ENCODE measurements around the gene CEACAM7. TPM values are rescaled to one million over a fixed set of nuclear protein-coding genes. Genes with fewer than 3 reads are reported as not detected.

CEACAM7 gene
- total and polyA plus RNA-seq, 10 of the 15 experiments (the other 5 are each of a cell fraction or from before 2014, with no cell fraction given), result not detected

DNA sequence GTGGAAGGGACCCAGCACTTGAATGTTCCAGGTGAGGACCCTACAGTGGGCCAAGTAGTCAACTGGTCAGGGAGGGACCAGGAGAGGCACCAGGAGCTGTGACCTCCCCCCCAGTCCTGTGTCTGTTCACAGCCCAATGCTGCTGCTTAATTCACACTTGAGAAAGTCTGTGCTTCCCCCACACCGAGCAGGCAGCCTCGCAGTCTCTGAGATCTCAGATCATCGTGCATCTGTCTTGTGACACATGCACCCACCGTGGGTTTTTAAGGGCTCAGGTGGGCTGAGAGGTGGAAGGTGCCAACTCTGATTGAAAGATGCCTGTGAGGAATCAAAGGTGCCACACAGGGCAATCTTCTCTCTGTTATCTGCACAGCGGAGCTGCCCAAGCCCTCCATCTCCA is 26.5 kb upstream of the CEACAM7 start (continued):
- no peak for TF ChIP-seq CTCF (IDR thresholded peaks at IDR 0.05 in 2 of 3, conservative IDR thresholded peaks at IDR 0.05 in 1 of 3; ENCODE audit: control insufficient read depth in 2 of 3, extremely low read depth in 1 of 3, insufficient read depth in 1 of 3, low read depth in 3 of 3, low read length in 3 of 3)
- no peak for TF ChIP-seq YY1 (IDR thresholded peaks at IDR 0.05; ENCODE audit: low read depth, low read length)
- no peak for TF ChIP-seq CEBPB (IDR thresholded peaks at IDR 0.05; ENCODE audit: borderline replicate concordance in 1 of 2, low read depth in 2 of 2, low read length in 2 of 2)

DNA sequence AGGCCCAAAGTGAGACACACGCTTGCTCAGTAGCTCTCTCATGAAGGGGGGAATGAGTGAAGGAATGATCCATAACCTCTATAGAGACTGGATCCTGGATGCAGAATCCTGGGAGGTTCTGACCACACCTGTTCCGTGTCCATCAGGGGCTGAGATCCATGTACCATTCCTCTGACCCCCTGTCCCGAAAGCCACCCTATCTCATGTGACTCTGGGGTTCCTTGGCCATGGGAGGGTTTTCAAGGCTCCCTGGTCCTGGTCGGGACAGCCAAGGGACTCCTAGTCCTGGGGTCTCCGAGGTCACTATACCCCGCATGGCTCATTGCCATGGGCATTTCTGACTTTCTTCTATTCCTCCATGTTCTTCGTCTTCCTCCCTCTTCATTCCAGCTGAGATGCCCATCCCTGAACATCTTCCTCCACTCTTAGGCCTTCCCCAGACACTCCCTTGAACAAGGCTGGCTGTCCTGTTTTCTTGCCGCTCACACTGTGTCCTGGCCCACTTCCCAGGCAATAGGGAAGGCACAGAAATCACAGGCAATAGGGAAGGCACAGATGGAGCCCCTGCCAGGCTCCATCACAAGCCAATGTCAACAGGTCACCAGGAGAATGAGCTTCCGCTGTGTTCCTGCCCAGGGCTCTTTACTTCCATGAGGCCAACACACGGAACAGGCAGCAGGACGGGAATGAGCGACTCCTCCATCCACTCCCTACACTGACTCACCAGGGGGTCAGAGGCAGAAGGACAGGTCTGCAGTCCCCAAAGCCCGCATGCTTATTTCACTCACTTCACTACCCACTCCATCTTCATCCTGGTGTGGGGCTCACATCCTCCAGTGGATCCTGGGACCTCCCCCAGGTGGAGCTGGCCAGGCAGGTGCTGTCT is 23.5 kb upstream of the CEACAM7 start:
- in situ Hi-C loops (cut with MboI), result no loop called here
- H3K4me3 ChIP-seq, result no peak overlapping the region
- no peak for ATAC-seq
- intact Hi-C loops (cut with micrococcal nuclease; ENCODE audit: unreplicated experiment), result no loop called here
- H3K79me2 ChIP-seq (ENCODE audit: control insufficient read depth, insufficient read depth, low read length), result no peaks in the 10 kb centered on the region
- H3K4me1 ChIP-seq (ENCODE audit: control insufficient read depth, insufficient read depth, low read length), result no peaks in the 10 kb centered on the region
- CTCF ChIA-PET, result no interaction called here
- H3K36me3 ChIP-seq (ENCODE audit: control insufficient read depth in 2 of 2, insufficient read depth in 2 of 2, low read length in 1 of 2), result no peaks in the 10 kb centered on the region
- POLR2A ChIA-PET, result no interaction called here
- no TSS peak for BruUV-seq (replicated peaks)
- no peak overlapping the region for H3K27ac ChIP-seq (ENCODE audit: control insufficient read depth, insufficient read depth)
- SMC1A ChIA-PET (ENCODE audit: uncharacterized antibody, unreplicated experiment), result no interaction called here
- 23% methylated on average over 13 of the region's 13 CpGs for WGBS (ENCODE audit: insufficient coverage, insufficient replicate concordance, low lambda C conversion rate, missing lambda C conversion rate)
- no peaks in the 10 kb centered on the region for H4K20me1 ChIP-seq (ENCODE audit: control insufficient read depth, insufficient read depth)
- FAIRE-seq, result no peak
- no peak overlapping the region for H3K9ac ChIP-seq (ENCODE audit: control insufficient read depth, insufficient read depth, low read length)
- TF ChIP-seq, protein P1, sequence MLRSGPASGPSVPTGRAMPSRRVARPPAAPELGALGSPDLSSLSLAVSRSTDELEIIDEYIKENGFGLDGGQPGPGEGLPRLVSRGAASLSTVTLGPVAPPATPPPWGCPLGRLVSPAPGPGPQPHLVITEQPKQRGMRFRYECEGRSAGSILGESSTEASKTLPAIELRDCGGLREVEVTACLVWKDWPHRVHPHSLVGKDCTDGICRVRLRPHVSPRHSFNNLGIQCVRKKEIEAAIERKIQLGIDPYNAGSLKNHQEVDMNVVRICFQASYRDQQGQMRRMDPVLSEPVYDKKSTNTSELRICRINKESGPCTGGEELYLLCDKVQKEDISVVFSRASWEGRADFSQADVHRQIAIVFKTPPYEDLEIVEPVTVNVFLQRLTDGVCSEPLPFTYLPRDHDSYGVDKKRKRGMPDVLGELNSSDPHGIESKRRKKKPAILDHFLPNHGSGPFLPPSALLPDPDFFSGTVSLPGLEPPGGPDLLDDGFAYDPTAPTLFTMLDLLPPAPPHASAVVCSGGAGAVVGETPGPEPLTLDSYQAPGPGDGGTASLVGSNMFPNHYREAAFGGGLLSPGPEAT (IDR thresholded peaks at IDR 0.05; ENCODE audit: low read depth), result no peak
- no peak for TF ChIP-seq MYC (IDR thresholded peaks at IDR 0.05; ENCODE audit: insufficient read depth, insufficient read length, insufficient replicate concordance, low read length, severe bottlenecking)
- H2AFZ ChIP-seq (ENCODE audit: control insufficient read depth, low read depth, low read length), result no peak overlapping the region
- RAD21 ChIA-PET (ENCODE audit: unreplicated experiment), result no interaction called here
- H3K27me3 ChIP-seq (replicated peaks in 1 of 2; ENCODE audit: control insufficient read depth in 2 of 2, insufficient read depth in 2 of 2, low read length in 1 of 2), result peaks cover 0 to 2% of the 10 kb centered on the region in 2 experiments; a peak in 3 of 4 replicates
- no peak for DNase-seq (ENCODE audit: low read depth, low spot score)
- no peaks in the 10 kb centered on the region for H3K9me3 ChIP-seq (replicated peaks; ENCODE audit: control insufficient read depth, insufficient read depth, low read length)
- H3K4me2 ChIP-seq (ENCODE audit: control insufficient read depth, insufficient read depth), result no peak overlapping the region
